22Rv1 (cell line): ENCODE data around the gene NAV2.

Source experiments
- ZFX ChIP-seq: fragments of 450-650 bp; IDR thresholded peaks from 2 replicates; pipeline ENCODE4 v1.6.1; 2017; ENCODE audit warnings: antibody characterized with exemption, borderline replicate concordance
- TF ChIP-seq, protein P1 (sequence below): fragments of 450-650 bp; IDR thresholded peaks from 2 replicates; pipeline ENCODE4 v1.5.1; 2017; ENCODE audit warnings: mild to moderate bottlenecking

DNA sequence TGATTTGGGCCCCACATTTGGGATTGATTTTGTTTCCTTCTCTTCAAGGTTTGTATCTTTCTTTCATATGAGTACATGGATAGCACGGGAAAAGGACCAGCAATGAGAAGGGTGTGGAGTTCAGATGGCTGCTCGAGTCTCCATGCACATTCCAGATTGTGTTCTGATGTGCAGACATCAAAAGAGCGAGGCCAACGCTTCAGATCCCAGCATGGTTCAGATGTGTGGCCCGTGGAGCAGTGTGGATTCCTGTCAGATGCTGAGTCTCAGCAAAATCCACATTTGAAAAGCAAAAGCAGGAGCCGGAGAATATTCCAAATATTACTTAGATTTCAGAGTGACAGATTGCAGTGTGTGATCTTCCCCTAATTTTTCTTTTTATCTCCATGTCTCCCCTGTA, 228.2 kb downstream of the NAV2 start:
- TF ChIP-seq, protein P1, sequence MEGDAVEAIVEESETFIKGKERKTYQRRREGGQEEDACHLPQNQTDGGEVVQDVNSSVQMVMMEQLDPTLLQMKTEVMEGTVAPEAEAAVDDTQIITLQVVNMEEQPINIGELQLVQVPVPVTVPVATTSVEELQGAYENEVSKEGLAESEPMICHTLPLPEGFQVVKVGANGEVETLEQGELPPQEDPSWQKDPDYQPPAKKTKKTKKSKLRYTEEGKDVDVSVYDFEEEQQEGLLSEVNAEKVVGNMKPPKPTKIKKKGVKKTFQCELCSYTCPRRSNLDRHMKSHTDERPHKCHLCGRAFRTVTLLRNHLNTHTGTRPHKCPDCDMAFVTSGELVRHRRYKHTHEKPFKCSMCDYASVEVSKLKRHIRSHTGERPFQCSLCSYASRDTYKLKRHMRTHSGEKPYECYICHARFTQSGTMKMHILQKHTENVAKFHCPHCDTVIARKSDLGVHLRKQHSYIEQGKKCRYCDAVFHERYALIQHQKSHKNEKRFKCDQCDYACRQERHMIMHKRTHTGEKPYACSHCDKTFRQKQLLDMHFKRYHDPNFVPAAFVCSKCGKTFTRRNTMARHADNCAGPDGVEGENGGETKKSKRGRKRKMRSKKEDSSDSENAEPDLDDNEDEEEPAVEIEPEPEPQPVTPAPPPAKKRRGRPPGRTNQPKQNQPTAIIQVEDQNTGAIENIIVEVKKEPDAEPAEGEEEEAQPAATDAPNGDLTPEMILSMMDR, result no peak
- no peak for TF ChIP-seq ZFX
